ENCODE measurements around the gene TMEM123. TPM values are rescaled to one million over a fixed set of nuclear protein-coding genes. Genes with fewer than 3 reads are reported as not detected.
A peak's percentile ranks its signal among the peaks of the same experiment; 100 is the strongest.

Gene TMEM123
- total and polyA plus RNA-seq, 2 of the 13 experiments (the other 11 are each of a cell fraction or from before 2014, with no cell fraction given), result 365 to 2,761 TPM

DNA sequence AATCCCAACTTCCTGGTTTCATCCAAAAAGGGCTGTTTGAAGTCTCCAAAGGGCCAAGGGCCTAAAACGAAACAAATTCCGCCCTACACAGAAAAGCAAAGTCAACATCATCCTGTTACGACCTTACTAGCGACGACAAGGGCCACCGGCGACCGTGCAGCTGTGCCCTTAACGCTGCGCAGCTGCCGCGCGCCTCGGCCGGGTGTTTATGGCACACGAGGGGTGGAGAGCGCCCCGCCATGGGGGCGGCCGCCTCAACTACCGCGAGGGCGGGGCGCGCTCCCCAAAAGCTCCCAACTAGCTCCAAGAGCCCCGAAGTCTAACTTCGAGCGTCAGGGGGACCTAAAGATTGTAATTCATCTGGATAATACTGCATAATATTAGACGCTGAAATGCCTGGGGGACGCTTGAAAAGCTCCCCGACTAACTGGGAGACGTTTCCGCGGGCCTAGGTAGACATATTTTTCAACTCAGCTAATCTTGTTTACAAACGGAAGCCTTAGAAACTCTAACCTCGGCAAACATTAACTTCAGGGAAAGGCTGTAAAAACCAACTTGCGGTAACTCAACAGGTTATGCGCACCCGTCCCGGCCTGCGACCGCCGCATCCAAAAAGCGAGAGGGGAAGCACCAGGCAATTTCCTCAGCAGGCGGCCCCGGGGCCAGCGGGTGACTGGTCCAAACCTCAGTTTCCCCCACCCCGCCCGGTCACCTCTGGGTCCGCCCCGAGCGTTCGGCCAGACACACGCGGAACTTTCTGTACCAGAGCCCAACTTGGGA, 694 bp downstream of the TMEM123 start (continued):
- TF ChIP-seq, protein P1, sequence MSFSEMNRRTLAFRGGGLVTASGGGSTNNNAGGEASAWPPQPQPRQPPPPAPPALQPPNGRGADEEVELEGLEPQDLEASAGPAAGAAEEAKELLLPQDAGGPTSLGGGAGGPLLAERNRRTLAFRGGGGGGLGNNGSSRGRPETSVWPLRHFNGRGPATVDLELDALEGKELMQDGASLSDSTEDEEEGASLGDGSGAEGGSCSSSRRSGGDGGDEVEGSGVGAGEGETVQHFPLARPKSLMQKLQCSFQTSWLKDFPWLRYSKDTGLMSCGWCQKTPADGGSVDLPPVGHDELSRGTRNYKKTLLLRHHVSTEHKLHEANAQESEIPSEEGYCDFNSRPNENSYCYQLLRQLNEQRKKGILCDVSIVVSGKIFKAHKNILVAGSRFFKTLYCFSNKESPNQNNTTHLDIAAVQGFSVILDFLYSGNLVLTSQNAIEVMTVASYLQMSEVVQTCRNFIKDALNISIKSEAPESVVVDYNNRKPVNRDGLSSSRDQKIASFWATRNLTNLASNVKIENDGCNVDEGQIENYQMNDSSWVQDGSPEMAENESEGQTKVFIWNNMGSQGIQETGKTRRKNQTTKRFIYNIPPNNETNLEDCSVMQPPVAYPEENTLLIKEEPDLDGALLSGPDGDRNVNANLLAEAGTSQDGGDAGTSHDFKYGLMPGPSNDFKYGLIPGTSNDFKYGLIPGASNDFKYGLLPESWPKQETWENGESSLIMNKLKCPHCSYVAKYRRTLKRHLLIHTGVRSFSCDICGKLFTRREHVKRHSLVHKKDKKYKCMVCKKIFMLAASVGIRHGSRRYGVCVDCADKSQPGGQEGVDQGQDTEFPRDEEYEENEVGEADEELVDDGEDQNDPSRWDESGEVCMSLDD (CRISPR knock-in tag; IDR thresholded peaks at IDR 0.05; ENCODE audit: borderline replicate concordance), result peak; percentile 95; the same call in 1 of the 2 replicates
- TF ChIP-seq FOXO1 (CRISPR knock-in tag; IDR thresholded peaks at IDR 0.05) (peak; percentile 79; the same call in 1 of the 2 replicates), ZNF180 (CRISPR knock-in tag; IDR thresholded peaks at IDR 0.05; ENCODE audit: borderline replicate concordance, low read depth) (0 out of 2 replicates have a peak, but pooled peaks have one; percentile 53), YY1 (IDR thresholded peaks at IDR 0.05; ENCODE audit: insufficient read depth, insufficient replicate concordance, low read depth, low read length) (peak; percentile 48), HMG20A (CRISPR knock-in tag; IDR thresholded peaks at IDR 0.05; ENCODE audit: borderline replicate concordance) (no peak; the same call in 1 of the 2 replicates), ZNF33A (CRISPR knock-in tag; IDR thresholded peaks at IDR 0.05; ENCODE audit: borderline replicate concordance) (no peak), ZNF251 (CRISPR knock-in tag; IDR thresholded peaks at IDR 0.05) (no peak), SYNCRIP (IDR thresholded peaks at IDR 0.05; ENCODE audit: insufficient read depth, low read depth, low read length) (no peak), PPARG (CRISPR knock-in tag; conservative IDR thresholded peaks at IDR 0.05) (no peak; the same call in 1 of the 2 replicates), FOSL2 (CRISPR knock-in tag; IDR thresholded peaks at IDR 0.05) (peak; percentile 75), PHF5A (CRISPR knock-in tag; IDR thresholded peaks at IDR 0.05; ENCODE audit: low read depth, unreplicated experiment) (no peak)
- TF ChIP-seq, protein P2, sequence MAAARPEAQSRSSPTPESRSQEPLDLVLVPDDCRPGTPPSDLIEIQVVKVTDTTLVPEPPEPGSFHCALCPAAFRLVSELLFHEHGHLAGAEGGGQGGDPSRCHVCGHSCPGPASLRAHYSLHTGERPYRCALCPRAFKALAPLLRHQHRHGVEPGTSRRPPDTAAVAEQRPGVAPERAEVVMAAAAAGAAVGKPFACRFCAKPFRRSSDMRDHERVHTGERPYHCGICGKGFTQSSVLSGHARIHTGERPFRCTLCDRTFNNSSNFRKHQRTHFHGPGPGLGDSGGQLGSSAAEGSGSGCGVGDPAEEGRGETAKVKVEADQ (CRISPR knock-in tag; IDR thresholded peaks at IDR 0.05; ENCODE audit: borderline replicate concordance), result no peak
- TF ChIP-seq, protein P3, sequence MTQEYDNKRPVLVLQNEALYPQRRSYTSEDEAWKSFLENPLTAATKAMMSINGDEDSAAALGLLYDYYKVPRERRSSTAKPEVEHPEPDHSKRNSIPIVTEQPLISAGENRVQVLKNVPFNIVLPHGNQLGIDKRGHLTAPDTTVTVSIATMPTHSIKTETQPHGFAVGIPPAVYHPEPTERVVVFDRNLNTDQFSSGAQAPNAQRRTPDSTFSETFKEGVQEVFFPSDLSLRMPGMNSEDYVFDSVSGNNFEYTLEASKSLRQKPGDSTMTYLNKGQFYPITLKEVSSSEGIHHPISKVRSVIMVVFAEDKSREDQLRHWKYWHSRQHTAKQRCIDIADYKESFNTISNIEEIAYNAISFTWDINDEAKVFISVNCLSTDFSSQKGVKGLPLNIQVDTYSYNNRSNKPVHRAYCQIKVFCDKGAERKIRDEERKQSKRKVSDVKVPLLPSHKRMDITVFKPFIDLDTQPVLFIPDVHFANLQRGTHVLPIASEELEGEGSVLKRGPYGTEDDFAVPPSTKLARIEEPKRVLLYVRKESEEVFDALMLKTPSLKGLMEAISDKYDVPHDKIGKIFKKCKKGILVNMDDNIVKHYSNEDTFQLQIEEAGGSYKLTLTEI (CRISPR knock-in tag; conservative IDR thresholded peaks at IDR 0.05), result no peak
- TF ChIP-seq, protein P4, sequence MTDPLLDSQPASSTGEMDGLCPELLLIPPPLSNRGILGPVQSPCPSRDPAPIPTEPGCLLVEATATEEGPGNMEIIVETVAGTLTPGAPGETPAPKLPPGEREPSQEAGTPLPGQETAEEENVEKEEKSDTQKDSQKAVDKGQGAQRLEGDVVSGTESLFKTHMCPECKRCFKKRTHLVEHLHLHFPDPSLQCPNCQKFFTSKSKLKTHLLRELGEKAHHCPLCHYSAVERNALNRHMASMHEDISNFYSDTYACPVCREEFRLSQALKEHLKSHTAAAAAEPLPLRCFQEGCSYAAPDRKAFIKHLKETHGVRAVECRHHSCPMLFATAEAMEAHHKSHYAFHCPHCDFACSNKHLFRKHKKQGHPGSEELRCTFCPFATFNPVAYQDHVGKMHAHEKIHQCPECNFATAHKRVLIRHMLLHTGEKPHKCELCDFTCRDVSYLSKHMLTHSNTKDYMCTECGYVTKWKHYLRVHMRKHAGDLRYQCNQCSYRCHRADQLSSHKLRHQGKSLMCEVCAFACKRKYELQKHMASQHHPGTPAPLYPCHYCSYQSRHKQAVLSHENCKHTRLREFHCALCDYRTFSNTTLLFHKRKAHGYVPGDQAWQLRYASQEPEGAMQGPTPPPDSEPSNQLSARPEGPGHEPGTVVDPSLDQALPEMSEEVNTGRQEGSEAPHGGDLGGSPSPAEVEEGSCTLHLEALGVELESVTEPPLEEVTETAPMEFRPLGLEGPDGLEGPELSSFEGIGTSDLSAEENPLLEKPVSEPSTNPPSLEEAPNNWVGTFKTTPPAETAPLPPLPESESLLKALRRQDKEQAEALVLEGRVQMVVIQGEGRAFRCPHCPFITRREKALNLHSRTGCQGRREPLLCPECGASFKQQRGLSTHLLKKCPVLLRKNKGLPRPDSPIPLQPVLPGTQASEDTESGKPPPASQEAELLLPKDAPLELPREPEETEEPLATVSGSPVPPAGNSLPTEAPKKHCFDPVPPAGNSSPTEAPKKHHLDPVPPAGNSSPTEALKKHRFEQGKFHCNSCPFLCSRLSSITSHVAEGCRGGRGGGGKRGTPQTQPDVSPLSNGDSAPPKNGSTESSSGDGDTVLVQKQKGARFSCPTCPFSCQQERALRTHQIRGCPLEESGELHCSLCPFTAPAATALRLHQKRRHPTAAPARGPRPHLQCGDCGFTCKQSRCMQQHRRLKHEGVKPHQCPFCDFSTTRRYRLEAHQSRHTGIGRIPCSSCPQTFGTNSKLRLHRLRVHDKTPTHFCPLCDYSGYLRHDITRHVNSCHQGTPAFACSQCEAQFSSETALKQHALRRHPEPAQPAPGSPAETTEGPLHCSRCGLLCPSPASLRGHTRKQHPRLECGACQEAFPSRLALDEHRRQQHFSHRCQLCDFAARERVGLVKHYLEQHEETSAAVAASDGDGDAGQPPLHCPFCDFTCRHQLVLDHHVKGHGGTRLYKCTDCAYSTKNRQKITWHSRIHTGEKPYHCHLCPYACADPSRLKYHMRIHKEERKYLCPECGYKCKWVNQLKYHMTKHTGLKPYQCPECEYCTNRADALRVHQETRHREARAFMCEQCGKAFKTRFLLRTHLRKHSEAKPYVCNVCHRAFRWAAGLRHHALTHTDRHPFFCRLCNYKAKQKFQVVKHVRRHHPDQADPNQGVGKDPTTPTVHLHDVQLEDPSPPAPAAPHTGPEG (CRISPR knock-in tag; IDR thresholded peaks at IDR 0.05), result peak; percentile 87
- TF ChIP-seq, protein P5, sequence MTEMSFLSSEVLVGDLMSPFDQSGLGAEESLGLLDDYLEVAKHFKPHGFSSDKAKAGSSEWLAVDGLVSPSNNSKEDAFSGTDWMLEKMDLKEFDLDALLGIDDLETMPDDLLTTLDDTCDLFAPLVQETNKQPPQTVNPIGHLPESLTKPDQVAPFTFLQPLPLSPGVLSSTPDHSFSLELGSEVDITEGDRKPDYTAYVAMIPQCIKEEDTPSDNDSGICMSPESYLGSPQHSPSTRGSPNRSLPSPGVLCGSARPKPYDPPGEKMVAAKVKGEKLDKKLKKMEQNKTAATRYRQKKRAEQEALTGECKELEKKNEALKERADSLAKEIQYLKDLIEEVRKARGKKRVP (CRISPR knock-in tag; IDR thresholded peaks at IDR 0.05), result peak in 1 of 2 experiments; percentile 52; a peak in 1 of 4 replicates

All from HepG2 (cell line).